ENCODE results near the gene AFMID.
"Not testable (repeated sequence)": the region's sequence is repeated elsewhere in the genome, so short reads cannot be mapped to it uniquely, and the experiment has no call there.

AFMID gene

GRCh38 chr17:78248051-78248914 lies 61.1 kb downstream of the AFMID start:
- Mint-ChIP-seq H3K27me3 (no peaks in the 10 kb centered on the region), H3K27ac (no peak overlapping the region), H3K4me1 (peaks cover 27% of the 10 kb centered on the region), H3K36me3 (no peaks in the 10 kb centered on the region), H3K9me3 (no peaks in the 10 kb centered on the region), H3K4me3 (no peak overlapping the region)

GRCh38 chr17:78249074-78249817 lies 62.1 kb downstream of the AFMID start:
- H3K27ac Mint-ChIP-seq: no peak overlapping the region
- peaks cover 32% of the 10 kb centered on the region for H3K4me1 Mint-ChIP-seq
- H3K4me3 Mint-ChIP-seq: no peak overlapping the region
- H3K27me3 Mint-ChIP-seq: no peaks in the 10 kb centered on the region
- no peaks in the 10 kb centered on the region for H3K36me3 Mint-ChIP-seq
- H3K9me3 Mint-ChIP-seq: no peaks in the 10 kb centered on the region

- Mint-ChIP-seq H3K27ac (no peak overlapping the region), H3K36me3 (no peaks in the 10 kb centered on the region), H3K4me1 (peaks cover 40% of the 10 kb centered on the region), H3K4me3 (no peak overlapping the region), H3K9me3 (no peaks in the 10 kb centered on the region), H3K27me3 (no peaks in the 10 kb centered on the region)
These were observed 63.0 kb downstream of the AFMID start for GRCh38 chr17:78249818-78250806.

- H3K4me3 Mint-ChIP-seq: peak overlapping the region; percentile 70
- H3K27me3 Mint-ChIP-seq: no peaks in the 10 kb centered on the region
- H3K27ac Mint-ChIP-seq: peak overlapping the region; percentile 76
- H3K36me3 Mint-ChIP-seq: no peaks in the 10 kb centered on the region
- H3K4me1 Mint-ChIP-seq: peaks cover 49% of the 10 kb centered on the region
- H3K9me3 Mint-ChIP-seq: no peaks in the 10 kb centered on the region
These were observed 64.0 kb downstream of the AFMID start for GRCh38 chr17:78250891-78251772.

GRCh38 chr17:78251773-78252103 lies 64.6 kb downstream of the AFMID start:
- Mint-ChIP-seq H3K27ac (peak overlapping the region; percentile 57), H3K36me3 (no peaks in the 10 kb centered on the region), H3K27me3 (no peaks in the 10 kb centered on the region), H3K4me1 (peaks cover 55% of the 10 kb centered on the region), H3K4me3 (peak overlapping the region; percentile 70), H3K9me3 (no peaks in the 10 kb centered on the region)

DNA sequence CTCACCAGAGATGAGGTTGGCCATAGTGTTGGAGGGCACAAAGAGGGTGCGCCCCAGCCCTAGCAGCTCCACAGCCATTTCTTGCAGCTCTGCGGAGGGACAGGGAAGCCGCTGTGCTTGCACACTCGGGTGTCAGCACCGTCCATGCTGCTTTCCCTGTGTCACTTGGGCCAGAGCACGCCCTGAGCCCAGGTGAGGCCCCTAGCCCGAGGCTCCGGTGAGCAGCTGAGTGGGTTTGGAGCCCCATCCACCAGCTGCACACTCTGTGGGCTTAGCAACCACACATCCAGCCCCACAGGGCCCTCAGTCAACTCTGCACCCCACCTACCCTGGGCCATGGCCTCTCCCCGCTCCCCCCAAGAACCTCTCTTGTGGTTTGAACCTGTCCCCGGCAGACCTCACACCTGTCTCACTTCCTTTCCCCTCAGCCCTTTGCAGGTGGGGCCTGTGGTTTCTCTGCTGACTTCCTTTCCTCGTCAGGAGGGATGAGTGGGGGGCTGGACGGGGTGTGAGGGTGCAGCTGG lies 65.0 kb downstream of the AFMID start:
- Mint-ChIP-seq H3K4me3 (peak overlapping the region; percentile 74), H3K27ac (no peak overlapping the region), H3K4me1 (peaks cover 57% of the 10 kb centered on the region), H3K9me3 (no peaks in the 10 kb centered on the region), H3K36me3 (no peaks in the 10 kb centered on the region), H3K27me3 (no peaks in the 10 kb centered on the region)

- H3K27ac Mint-ChIP-seq: peak overlapping the region; percentile 90
- no peaks in the 10 kb centered on the region for H3K9me3 Mint-ChIP-seq
- peaks cover 63% of the 10 kb centered on the region for H3K4me1 Mint-ChIP-seq
- peak overlapping the region; percentile 74 for H3K4me3 Mint-ChIP-seq
- H3K36me3 Mint-ChIP-seq: no peaks in the 10 kb centered on the region
- H3K27me3 Mint-ChIP-seq: no peaks in the 10 kb centered on the region
These were observed 65.8 kb downstream of the AFMID start for GRCh38 chr17:78252701-78253635.

GRCh38 chr17:78253636-78253945 lies 66.4 kb downstream of the AFMID start:
- Mint-ChIP-seq H3K4me3 (peak overlapping the region; percentile 83), H3K4me1 (peaks cover 69% of the 10 kb centered on the region), H3K27ac (peak overlapping the region; percentile 74)
- H3K9me3 Mint-ChIP-seq, H3K27me3 Mint-ChIP-seq, H3K36me3 Mint-ChIP-seq: not testable (repeated sequence)

GRCh38 chr17:78253946-78254672 lies 66.9 kb downstream of the AFMID start:
- Mint-ChIP-seq H3K9me3 (no peaks in the 10 kb centered on the region), H3K27ac (peak overlapping the region; percentile 97), H3K4me1 (peaks cover 70% of the 10 kb centered on the region), H3K27me3 (no peaks in the 10 kb centered on the region), H3K36me3 (no peaks in the 10 kb centered on the region), H3K4me3 (peak overlapping the region; percentile 83)

GRCh38 chr17:78255029-78255656 lies 68.0 kb downstream of the AFMID start:
- Mint-ChIP-seq H3K27me3 (no peaks in the 10 kb centered on the region), H3K4me1 (peaks cover 78% of the 10 kb centered on the region), H3K9me3 (no peaks in the 10 kb centered on the region), H3K27ac (no peak overlapping the region), H3K36me3 (no peaks in the 10 kb centered on the region), H3K4me3 (peak overlapping the region; percentile 63)

GRCh38 chr17:78255953-78256706 lies 69.0 kb downstream of the AFMID start:
- H3K27me3 Mint-ChIP-seq: no peaks in the 10 kb centered on the region
- peaks cover 80% of the 10 kb centered on the region for H3K4me1 Mint-ChIP-seq
- no peak overlapping the region for H3K4me3 Mint-ChIP-seq
- H3K9me3 Mint-ChIP-seq: no peaks in the 10 kb centered on the region
- H3K27ac Mint-ChIP-seq: no peak overlapping the region
- H3K36me3 Mint-ChIP-seq: no peaks in the 10 kb centered on the region
